AML-193 (cell line): Measurements from ENCODE around the gene SYF2.
"Not testable (repeated sequence)": the region's sequence is repeated elsewhere in the genome, so short reads cannot be mapped to it uniquely, and the experiment has no call there.

Source experiments
- DNase-seq, 2 experiments: peaks; one replicate each; lab custom pipeline; 2025; lab: John Stamatoyannopoulos, UW

SYF2 gene

GRCh38 chr1:25206201-25206600 lies 26.1 kb downstream of the SYF2 start:
- no peak for DNase-seq

DNA sequence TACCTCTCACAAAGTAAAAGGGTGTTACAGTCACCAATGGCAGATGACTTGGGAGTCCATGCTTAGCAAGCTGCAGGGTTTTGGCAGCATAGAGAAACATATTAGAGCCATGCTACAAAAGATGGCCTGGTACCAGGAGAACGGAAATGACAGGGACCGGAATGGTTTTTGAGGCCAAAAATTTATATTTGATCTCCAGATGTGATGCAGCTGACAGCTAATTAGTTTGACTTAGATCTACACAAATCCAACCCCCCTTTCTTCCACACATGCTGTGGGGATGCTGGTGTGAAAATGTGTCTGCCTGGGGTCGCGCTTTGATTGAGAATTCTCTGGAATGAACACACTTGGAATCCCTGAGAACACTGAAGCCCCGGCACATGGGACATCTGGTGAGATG lies 26.5 kb downstream of the SYF2 start:
- DNase-seq, result no peak

- DNase-seq, result peak; percentile 54 to 62
Observed at GRCh38 chr1:25204797-25205480, 27.4 kb downstream of the SYF2 start.

DNA sequence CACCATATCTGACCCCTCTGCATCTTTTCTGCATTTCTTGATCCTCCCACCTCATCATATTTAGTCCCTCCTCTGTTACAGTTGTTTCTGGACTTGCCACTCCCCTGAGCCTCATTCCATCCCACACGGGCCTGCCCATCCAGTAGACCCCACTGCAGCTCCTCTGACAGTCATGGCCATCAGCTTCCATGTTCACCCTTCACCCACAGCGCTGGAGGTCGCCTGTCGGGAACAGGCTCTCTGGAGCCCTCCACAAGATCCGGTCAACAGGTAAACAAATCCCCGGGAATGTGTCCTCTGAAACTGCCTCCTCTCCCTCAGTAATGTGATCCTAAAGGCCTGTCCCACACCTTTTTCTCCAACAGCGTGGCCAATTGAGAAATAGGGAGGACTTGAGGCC lies 31.3 kb downstream of the SYF2 start:
- no peak for DNase-seq

GRCh38 chr1:25199819-25200620 lies 32.3 kb downstream of the SYF2 start:
- DNase-seq, result no peak

DNA sequence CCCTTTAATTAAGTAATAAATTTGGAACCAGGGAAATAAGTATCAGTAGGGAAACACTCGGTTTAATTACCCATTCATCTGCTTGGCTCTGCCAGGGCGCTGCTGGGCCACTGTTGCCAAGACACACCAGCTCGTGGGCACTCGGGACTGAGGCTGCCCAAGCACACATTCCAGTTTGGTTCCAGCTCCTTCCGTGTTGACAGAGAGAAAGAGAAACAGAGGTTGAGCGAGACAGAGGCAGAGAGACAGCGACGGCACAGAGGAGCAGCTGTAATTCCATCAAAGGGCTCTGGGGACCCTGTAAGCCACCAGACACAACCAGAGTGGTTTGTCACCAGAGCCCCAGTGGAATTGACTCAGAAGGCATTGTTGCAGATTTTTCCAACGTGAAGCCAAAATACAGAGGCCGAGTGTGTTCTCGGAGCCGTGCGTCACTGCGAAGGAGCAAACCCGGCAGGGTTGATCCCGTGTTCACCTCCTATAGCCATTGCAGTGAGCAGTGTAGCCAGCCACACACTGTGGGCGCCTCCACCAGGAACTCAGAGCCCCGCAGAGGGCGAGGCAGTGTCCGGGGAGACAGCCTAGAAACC lies 33.5 kb downstream of the SYF2 start:
- no peak for DNase-seq

DNA sequence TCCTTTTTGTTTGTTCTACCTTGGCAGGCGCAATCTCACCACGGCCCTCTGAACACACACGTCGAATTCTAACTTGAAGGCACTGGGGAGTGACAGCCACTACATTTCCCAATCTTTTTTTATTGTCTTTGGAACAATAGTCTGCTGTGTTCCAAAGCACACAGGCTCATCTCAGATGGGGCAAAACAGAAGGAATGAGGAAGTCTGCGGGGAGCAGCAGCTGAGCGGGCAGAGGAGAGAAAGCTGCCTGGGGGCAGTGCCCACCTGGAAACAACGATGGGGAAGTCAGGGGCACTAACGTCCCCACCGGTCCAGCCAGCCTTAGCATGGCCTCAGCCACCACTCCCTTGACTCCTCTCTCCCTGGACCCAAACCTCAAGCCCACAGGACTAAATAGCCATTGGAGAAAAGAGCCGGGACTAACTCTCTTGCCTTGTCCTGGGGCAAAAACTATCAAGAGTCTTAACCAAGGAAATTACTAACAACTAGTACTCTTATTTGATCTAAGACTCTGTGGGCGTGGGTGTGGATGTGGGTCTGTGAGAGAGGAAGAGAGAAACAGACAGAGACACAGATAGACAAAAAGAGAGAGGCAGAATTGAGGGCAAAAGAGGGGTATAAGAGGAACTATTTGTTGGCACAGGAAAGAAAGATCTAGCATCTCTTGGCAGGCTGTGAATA lies 34.2 kb downstream of the SYF2 start:
- DNase-seq, result peak; percentile 3 to 13

- DNase-seq, result no peak
Observed at GRCh38 chr1:25197235-25197975, 34.9 kb downstream of the SYF2 start.

GRCh38 chr1:25196830-25197229 lies 35.5 kb downstream of the SYF2 start:
- DNase-seq, result no peak

- DNase-seq, result no peak
Observed at GRCh38 chr1:25195835-25196234, 36.5 kb downstream of the SYF2 start.

DNA sequence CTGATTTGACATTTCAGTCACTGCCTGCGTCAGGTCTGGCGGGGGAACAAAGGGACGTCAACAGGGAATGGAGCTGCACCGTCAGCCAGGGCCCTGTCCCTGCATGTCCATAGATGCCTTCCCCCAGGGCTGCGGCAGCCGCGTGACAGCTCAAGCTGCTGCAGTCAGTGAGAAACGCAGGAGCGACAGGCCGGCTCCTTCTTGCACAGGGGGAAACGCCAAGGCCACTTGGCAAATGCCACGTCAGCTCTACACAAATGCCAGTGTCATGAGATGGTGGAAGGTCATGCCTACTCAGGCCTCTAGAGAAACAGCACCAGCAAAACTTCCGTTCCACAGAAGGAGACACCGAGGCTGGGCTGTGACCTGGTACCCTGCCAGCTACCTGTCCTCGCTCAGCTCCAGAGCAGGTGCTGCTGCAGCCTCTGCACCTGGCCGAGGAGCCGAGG lies 37.7 kb downstream of the SYF2 start:
- no peak for DNase-seq

DNA sequence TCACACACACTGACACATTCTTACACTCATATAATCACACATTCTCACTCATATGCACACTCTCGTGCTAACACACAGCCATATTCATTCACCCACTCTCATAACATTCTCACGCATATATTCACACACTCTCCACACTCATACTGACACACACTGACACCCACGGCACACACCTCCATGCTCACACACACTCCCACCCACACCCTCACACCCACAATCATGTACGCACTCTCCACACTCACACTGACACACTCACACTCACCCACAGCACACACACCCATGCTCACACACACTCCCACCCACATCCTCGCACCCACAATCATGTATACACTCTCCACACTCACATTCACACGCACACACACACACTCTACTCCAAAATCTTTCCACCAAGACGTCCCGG lies 38.2 kb downstream of the SYF2 start:
- no peak for DNase-seq

GRCh38 chr1:25193229-25193628 lies 39.1 kb downstream of the SYF2 start:
- DNase-seq, result no peak

GRCh38 chr1:25192154-25192553 lies 40.1 kb downstream of the SYF2 start:
- no peak for DNase-seq

- no peak for DNase-seq
Observed at GRCh38 chr1:25190260-25190659, 42.0 kb downstream of the SYF2 start.

DNA sequence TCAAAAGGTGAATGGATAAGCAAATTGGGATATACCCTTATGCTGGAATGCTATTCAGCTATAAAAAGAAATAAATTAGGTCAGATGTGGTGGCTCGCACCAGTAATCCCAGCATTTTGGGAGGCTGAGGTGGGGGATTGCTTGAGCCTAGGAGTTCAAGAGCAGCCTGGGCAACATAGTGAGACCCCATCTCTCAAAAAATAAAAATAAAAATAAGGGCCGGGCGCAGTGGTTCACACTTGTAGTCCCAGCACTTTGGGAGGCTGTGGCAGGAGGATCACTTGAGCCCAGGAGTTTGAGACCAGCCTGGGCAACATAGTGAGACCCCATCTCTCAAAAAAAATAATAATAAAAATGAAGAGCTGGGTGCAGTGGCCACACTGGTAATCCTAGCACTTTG lies 44.4 kb downstream of the SYF2 start:
- not testable (repeated sequence) for DNase-seq

DNA sequence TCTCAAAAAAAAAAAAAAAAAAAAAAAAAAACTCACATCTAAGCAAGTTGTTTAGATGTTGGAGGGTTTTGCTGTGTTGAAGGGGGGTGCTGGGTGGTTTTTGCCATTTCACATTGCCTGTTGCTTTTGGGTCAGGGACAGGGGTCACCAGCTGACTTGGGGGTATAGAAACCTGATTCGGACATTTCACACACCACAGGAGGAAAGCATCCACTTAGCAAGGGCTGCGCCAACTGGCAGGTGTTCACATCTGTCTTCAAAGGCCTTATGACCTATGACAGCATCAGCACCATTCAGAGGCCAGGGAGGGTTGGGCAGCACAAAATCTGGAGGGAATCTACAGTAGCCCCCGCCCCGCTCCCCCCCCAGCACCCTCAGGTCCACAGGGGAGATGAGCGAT lies 45.2 kb downstream of the SYF2 start:
- no peak for DNase-seq

GRCh38 chr1:25186161-25187007 lies 45.9 kb downstream of the SYF2 start:
- DNase-seq, result no peak

GRCh38 chr1:25185409-25186160 lies 46.7 kb downstream of the SYF2 start:
- no peak for DNase-seq
